ENCODE results near the gene SERPINE1. TPM values are rescaled to one million over a fixed set of nuclear protein-coding genes. Genes with fewer than 3 reads are reported as not detected.
A peak's percentile ranks its signal among the peaks of the same experiment; 100 is the strongest.

Gene SERPINE1
- total and polyA plus RNA-seq, 2 of the 13 experiments (the other 11 are each of a cell fraction or from before 2014, with no cell fraction given) = 21.2 to 1,576 TPM

DNA sequence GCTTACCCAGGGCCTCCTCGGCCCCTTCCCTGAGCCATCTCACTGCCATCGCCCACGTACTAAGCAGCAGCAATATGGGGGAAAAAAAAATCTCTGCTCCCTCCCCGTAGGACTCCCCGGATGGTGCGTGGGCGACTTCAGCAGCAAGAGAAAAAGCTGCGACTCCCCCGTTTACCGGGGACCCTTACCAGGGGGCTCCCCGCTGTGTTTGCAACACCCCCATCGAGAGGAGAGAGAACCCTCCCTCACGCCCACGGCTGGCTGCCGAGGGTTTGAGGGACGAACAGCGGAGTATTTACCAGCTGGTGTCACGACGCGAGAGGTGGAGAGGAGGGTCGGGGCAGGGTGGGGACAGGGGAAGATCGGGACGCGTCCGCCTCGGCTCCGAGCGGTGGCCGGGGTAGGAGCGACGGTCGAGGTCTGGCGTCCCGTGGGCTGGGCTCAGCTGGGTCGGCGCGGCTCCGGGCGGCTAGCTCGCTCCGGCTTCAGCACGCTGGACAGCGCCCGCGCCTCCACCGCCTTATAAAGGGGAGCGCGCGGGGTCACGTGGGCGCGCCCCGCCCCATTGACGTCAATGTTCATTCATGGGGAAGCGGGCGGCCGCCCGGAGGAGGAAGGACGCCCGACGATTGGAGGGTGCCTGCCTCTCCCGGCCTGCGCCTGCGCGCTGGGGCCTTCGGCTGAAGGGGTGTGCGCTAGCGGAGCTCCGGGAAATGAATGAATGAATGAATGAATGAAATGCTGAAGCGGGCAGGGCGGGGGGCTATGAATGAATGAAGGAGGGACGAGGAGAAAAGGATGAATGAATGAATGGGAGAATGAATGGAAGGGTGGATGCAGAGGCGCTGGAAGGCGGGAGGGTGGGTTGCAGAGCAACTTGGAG is 38.4 kb downstream of the SERPINE1 start, which contains the start of gene VGF (continued):
- TF ChIP-seq, protein P1, sequence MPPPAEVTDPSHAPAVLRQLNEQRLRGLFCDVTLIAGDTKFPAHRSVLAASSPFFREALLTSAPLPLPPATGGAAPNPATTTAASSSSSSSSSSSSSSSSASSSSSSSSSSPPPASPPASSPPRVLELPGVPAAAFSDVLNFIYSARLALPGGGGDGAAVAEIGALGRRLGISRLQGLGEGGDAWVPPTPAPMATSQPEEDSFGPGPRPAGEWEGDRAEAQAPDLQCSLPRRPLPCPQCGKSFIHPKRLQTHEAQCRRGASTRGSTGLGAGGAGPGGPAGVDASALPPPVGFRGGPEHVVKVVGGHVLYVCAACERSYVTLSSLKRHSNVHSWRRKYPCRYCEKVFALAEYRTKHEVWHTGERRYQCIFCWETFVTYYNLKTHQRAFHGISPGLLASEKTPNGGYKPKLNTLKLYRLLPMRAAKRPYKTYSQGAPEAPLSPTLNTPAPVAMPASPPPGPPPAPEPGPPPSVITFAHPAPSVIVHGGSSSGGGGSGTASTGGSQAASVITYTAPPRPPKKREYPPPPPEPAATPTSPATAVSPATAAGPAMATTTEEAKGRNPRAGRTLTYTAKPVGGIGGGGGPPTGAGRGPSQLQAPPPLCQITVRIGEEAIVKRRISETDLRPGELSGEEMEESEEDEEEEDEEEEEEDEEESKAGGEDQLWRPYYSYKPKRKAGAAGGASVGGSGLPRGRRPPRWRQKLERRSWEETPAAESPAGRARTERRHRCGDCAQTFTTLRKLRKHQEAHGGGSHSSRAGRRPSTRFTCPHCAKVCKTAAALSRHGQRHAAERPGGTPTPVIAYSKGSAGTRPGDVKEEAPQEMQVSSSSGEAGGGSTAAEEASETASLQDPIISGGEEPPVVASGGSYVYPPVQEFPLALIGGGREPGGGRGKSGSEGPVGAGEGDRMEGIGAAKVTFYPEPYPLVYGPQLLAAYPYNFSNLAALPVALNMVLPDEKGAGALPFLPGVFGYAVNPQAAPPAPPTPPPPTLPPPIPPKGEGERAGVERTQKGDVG (CRISPR knock-in tag; IDR thresholded peaks at IDR 0.05; ENCODE audit: borderline replicate concordance) = no peak
- TF ChIP-seq ZNF883 (CRISPR knock-in tag; IDR thresholded peaks at IDR 0.05; ENCODE audit: not compliant biosample characterization) = peak; percentile 99
- TF ChIP-seq AGO2 (optimal IDR thresholded peaks at IDR 0.05; ENCODE audit: low read depth, low read length) = peak; percentile 25
- no peak for TF ChIP-seq RBAK (CRISPR knock-in tag; IDR thresholded peaks at IDR 0.05)
- no peak for TF ChIP-seq TCF7 (IDR thresholded peaks at IDR 0.05; ENCODE audit: low read depth)
- TF ChIP-seq, protein P2, sequence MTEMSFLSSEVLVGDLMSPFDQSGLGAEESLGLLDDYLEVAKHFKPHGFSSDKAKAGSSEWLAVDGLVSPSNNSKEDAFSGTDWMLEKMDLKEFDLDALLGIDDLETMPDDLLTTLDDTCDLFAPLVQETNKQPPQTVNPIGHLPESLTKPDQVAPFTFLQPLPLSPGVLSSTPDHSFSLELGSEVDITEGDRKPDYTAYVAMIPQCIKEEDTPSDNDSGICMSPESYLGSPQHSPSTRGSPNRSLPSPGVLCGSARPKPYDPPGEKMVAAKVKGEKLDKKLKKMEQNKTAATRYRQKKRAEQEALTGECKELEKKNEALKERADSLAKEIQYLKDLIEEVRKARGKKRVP (CRISPR knock-in tag; IDR thresholded peaks at IDR 0.05) = peak in 1 of 2 experiments; percentile 87; a peak in 2 of 4 replicates
- peak; percentile 96; the same call in 1 of the 2 replicates for TF ChIP-seq ZNF75D (CRISPR knock-in tag; IDR thresholded peaks at IDR 0.05; ENCODE audit: borderline replicate concordance)
- TF ChIP-seq SMC3 (IDR thresholded peaks at IDR 0.05; ENCODE audit: low read length) = no peak
- peak; percentile 60; the same call in 1 of the 2 replicates for TF ChIP-seq GFI1 (CRISPR knock-in tag; IDR thresholded peaks at IDR 0.05; ENCODE audit: borderline replicate concordance)
- TF ChIP-seq BRD4 (CRISPR knock-in tag; IDR thresholded peaks at IDR 0.05) = no peak
- peak; percentile 99 for TF ChIP-seq SAP130 (CRISPR knock-in tag; IDR thresholded peaks at IDR 0.05; ENCODE audit: low read depth)
- TF ChIP-seq, protein P3, sequence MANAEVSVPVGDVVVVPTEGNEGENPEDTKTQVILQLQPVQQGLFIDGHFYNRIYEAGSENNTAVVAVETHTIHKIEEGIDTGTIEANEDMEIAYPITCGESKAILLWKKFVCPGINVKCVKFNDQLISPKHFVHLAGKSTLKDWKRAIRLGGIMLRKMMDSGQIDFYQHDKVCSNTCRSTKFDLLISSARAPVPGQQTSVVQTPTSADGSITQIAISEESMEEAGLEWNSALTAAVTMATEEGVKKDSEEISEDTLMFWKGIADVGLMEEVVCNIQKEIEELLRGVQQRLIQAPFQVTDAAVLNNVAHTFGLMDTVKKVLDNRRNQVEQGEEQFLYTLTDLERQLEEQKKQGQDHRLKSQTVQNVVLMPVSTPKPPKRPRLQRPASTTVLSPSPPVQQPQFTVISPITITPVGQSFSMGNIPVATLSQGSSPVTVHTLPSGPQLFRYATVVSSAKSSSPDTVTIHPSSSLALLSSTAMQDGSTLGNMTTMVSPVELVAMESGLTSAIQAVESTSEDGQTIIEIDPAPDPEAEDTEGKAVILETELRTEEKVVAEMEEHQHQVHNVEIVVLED (CRISPR knock-in tag; IDR thresholded peaks at IDR 0.05; ENCODE audit: borderline replicate concordance) = peak; percentile 76; the same call in 1 of the 2 replicates
- peak; percentile 96 for TF ChIP-seq ZNF543 (CRISPR knock-in tag; IDR thresholded peaks at IDR 0.05)
- TF ChIP-seq CREM (IDR thresholded peaks at IDR 0.05) = peak; percentile 56
- no peak for TF ChIP-seq CREM (CRISPR knock-in tag; IDR thresholded peaks at IDR 0.05)
- TF ChIP-seq SIX4 (CRISPR knock-in tag; IDR thresholded peaks at IDR 0.05) = peak; percentile 87
- TF ChIP-seq PPARG (CRISPR knock-in tag; conservative IDR thresholded peaks at IDR 0.05) = peak; percentile 89
- TF ChIP-seq MED8 (CRISPR knock-in tag; IDR thresholded peaks at IDR 0.05; ENCODE audit: insufficient replicate concordance) = peak; percentile 54
- peak; percentile 78 for TF ChIP-seq SP5 (CRISPR knock-in tag; IDR thresholded peaks at IDR 0.05; ENCODE audit: borderline replicate concordance, low read depth)
- TF ChIP-seq, protein P4, sequence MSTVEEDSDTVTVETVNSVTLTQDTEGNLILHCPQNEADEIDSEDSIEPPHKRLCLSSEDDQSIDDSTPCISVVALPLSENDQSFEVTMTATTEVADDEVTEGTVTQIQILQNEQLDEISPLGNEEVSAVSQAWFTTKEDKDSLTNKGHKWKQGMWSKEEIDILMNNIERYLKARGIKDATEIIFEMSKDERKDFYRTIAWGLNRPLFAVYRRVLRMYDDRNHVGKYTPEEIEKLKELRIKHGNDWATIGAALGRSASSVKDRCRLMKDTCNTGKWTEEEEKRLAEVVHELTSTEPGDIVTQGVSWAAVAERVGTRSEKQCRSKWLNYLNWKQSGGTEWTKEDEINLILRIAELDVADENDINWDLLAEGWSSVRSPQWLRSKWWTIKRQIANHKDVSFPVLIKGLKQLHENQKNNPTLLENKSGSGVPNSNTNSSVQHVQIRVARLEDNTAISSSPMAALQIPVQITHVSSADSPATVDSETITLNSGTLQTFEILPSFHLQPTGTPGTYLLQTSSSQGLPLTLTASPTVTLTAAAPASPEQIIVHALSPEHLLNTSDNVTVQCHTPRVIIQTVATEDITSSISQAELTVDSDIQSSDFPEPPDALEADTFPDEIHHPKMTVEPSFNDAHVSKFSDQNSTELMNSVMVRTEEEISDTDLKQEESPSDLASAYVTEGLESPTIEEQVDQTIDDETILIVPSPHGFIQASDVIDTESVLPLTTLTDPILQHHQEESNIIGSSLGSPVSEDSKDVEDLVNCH (CRISPR knock-in tag; IDR thresholded peaks at IDR 0.05) = no peak
- TF ChIP-seq ZNF484 (CRISPR knock-in tag; IDR thresholded peaks at IDR 0.05; ENCODE audit: borderline replicate concordance, low read depth) = peak; percentile 93; the same call in 1 of the 2 replicates
- peak; percentile 89 for TF ChIP-seq RXRA (CRISPR knock-in tag; IDR thresholded peaks at IDR 0.05)

Data from HepG2 (cell line).